Activated CD8-positive, alpha-beta T cell treated with anti-CD3 and anti-CD28 coated beads for 36 hours (primary cell): ENCODE data around the gene CMIP. TPM values are rescaled to one million over a fixed set of nuclear protein-coding genes. Genes with fewer than 3 reads are reported as not detected.

ENCODE experiments used
- ATAC-seq: fragments of 200-7000 bp; cut with Tn5 transposase; one replicate; pipeline ENCODE4 v1.10.0; 2021; ENCODE audit warnings: mild to moderate bottlenecking, moderate library complexity
- CTCF ChIA-PET: fragments of 350-600 bp; sonication (Branson Sonifier 250); formaldehyde crosslinking; loops from one replicate; lab custom pipeline; 2021; ENCODE audit warnings: antibody characterized with exemption; lab: Charles Lee
- POLR2A ChIA-PET: fragments of 350-600 bp; sonication (Branson Sonifier 250); formaldehyde crosslinking; loops from one replicate; lab custom pipeline; 2021; ENCODE audit warnings: antibody characterized with exemption; lab: Charles Lee
- DNase-seq: peaks from one replicate; pipeline ENCODE4 v3.0.0-alpha.2; 2020
- H3K27ac Mint-ChIP-seq: one replicate; pipeline ENCODE4 v1.8.0; 2021; ENCODE audit warnings: mild to moderate bottlenecking, mixed read lengths
- H3K27me3 Mint-ChIP-seq: one replicate; pipeline ENCODE4 v1.8.0; 2021; ENCODE audit warnings: mixed read lengths
- H3K36me3 Mint-ChIP-seq: one replicate; pipeline ENCODE4 v1.8.0; 2021; ENCODE audit warnings: low read depth, mixed read lengths
- H3K4me1 Mint-ChIP-seq: one replicate; pipeline ENCODE4 v1.8.0; 2021; ENCODE audit warnings: low read depth, mixed read lengths
- H3K4me3 Mint-ChIP-seq: one replicate; pipeline ENCODE4 v1.8.0; 2021; ENCODE audit warnings: mild to moderate bottlenecking, moderate library complexity, mixed read lengths
- H3K9me3 Mint-ChIP-seq: one replicate; pipeline ENCODE4 v1.8.0; 2021; ENCODE audit warnings: mixed read lengths
- CTCF ChIP-seq: fragments of 200-600 bp; IDR thresholded peaks from one replicate; pipeline ENCODE4 v1.8.0; 2022; ENCODE audit warnings: antibody characterized with exemption, mild to moderate bottlenecking
- intact Hi-C: fragments of 100-400 bp; cut with micrococcal nuclease; formaldehyde crosslinking; loops from one replicate; pipeline ENCODE4 v1.10.0; 2022
- total RNA-seq, 2 experiments: library from RNA; stranded (reverse); gene quantifications; one replicate each; pipeline ENCODE4 v1.2.3, GENCODE V29; 2021

Gene CMIP
- total RNA-seq, 2 experiments from 2014 or later = 37.6 to 38.5 TPM

- POLR2A ChIA-PET = no interaction called here
- Mint-ChIP-seq H3K9me3 (no peaks in the 10 kb centered on the region), H3K4me3 (no peak overlapping the region), H3K4me1 (peaks cover 24% of the 10 kb centered on the region), H3K36me3 (no peaks in the 10 kb centered on the region), H3K27ac (no peak overlapping the region), H3K27me3 (no peaks in the 10 kb centered on the region)
- no peak for TF ChIP-seq CTCF
- intact Hi-C loops = no loop called here
- DNase-seq = no peak
- no peak for ATAC-seq
- CTCF ChIA-PET = no interaction called here
These were observed 47.1 kb downstream of the CMIP start for GRCh38 chr16:81491541-81492188.

GRCh38 chr16:81492311-81492761, 47.7 kb downstream of the CMIP start:
- DNase-seq = no peak
- Mint-ChIP-seq H3K9me3 (no peaks in the 10 kb centered on the region), H3K36me3 (no peaks in the 10 kb centered on the region), H3K4me1 (peaks cover 22% of the 10 kb centered on the region), H3K27ac (no peak overlapping the region), H3K27me3 (no peaks in the 10 kb centered on the region), H3K4me3 (no peak overlapping the region)
- intact Hi-C loops = no loop called here
- CTCF ChIA-PET = no interaction called here
- no peak for TF ChIP-seq CTCF
- no peak for ATAC-seq
- POLR2A ChIA-PET = no interaction called here

GRCh38 chr16:81492965-81493754, 48.6 kb downstream of the CMIP start:
- H3K36me3 Mint-ChIP-seq = no peaks in the 10 kb centered on the region
- intact Hi-C loops = no loop called here
- TF ChIP-seq CTCF = no peak
- no peak overlapping the region for H3K4me3 Mint-ChIP-seq
- H3K27ac Mint-ChIP-seq = no peak overlapping the region
- peaks cover 21% of the 10 kb centered on the region for H3K4me1 Mint-ChIP-seq
- H3K27me3 Mint-ChIP-seq = no peaks in the 10 kb centered on the region
- H3K9me3 Mint-ChIP-seq = no peaks in the 10 kb centered on the region
- CTCF ChIA-PET = no interaction called here
- ATAC-seq (no peak), DNase-seq (no peak)
- POLR2A ChIA-PET = interaction anchor here (1.1 kb wide), 1 partner anchor 20 kb away, joined by 3 read pairs; no protein-coding TSS in a partner anchor

GRCh38 chr16:81493755-81494433, 49.3 kb downstream of the CMIP start:
- ATAC-seq (peak; percentile 86), DNase-seq (peak; percentile 57)
- ChIA-PET POLR2A (interaction anchor here (0.8 to 1.1 kb wide), 2 partner anchors 9 to 21 kb away, joined by 3 read pairs; no protein-coding TSS in a partner anchor), CTCF (no interaction called here)
- no peak for TF ChIP-seq CTCF
- Mint-ChIP-seq H3K4me1 (peaks cover 19% of the 10 kb centered on the region), H3K27ac (no peak overlapping the region), H3K9me3 (no peaks in the 10 kb centered on the region), H3K27me3 (no peaks in the 10 kb centered on the region), H3K4me3 (no peak overlapping the region), H3K36me3 (no peaks in the 10 kb centered on the region)
- intact Hi-C loops = no loop called here
